Measurements from ENCODE around the gene DPEP2. TPM values are rescaled to one million over a fixed set of nuclear protein-coding genes. Genes with fewer than 3 reads are reported as not detected.

The DPEP2 gene
- total and polyA plus RNA-seq, 10 of the 15 experiments (the other 5 are each of a cell fraction or from before 2014, with no cell fraction given): 0.04 to 4.0 (median 2.1) TPM

- Histone ChIP-seq H3K79me2 (ENCODE audit: control insufficient read depth, insufficient read depth, low read length) (no peaks in the 10 kb centered on the region), H4K20me1 (ENCODE audit: control insufficient read depth, insufficient read depth) (no peaks in the 10 kb centered on the region), H3K27ac (ENCODE audit: control insufficient read depth, insufficient read depth) (no peak overlapping the region), H3K4me3 (no peak overlapping the region), H3K9me3 (replicated peaks; ENCODE audit: control insufficient read depth, insufficient read depth, low read length) (no peaks in the 10 kb centered on the region), H3K9ac (ENCODE audit: control insufficient read depth, insufficient read depth, low read length) (no peak overlapping the region), H3K27me3 (replicated peaks in 1 of 2; ENCODE audit: control insufficient read depth in 2 of 2, insufficient read depth in 2 of 2, low read length in 1 of 2) (no peaks in the 10 kb centered on the region), H2AFZ (ENCODE audit: control insufficient read depth, low read depth, low read length) (no peak overlapping the region), H3K36me3 (ENCODE audit: control insufficient read depth in 2 of 2, insufficient read depth in 2 of 2, low read length in 1 of 2) (no peaks in the 10 kb centered on the region), H3K4me2 (ENCODE audit: control insufficient read depth, insufficient read depth) (no peak overlapping the region), H3K4me1 (ENCODE audit: control insufficient read depth, insufficient read depth, low read length) (peaks cover 40% of the 10 kb centered on the region)
- RAD21 ChIA-PET (ENCODE audit: unreplicated experiment): no interaction called here
- CTCF ChIA-PET: interaction anchor here (1.2 to 1.4 kb wide), 3 partner anchors 25 to 113 kb away, joined by 3 to 4 read pairs (median 3); no protein-coding TSS in a partner anchor
- TF ChIP-seq MTA2 (IDR thresholded peaks at IDR 0.05; ENCODE audit: low read depth): no peak
- no peak for TF ChIP-seq KDM1A (IDR thresholded peaks at IDR 0.05; ENCODE audit: borderline replicate concordance)
- no peak for TF ChIP-seq EP300 (IDR thresholded peaks at IDR 0.05; ENCODE audit: borderline replicate concordance in 1 of 2, control insufficient read depth in 1 of 2, low read depth in 2 of 2, low read length in 2 of 2)
- no peak for TF ChIP-seq PAX8 (IDR thresholded peaks at IDR 0.05)
- no peak for TF ChIP-seq CEBPZ (IDR thresholded peaks at IDR 0.05; ENCODE audit: low read depth, low read length)
- TF ChIP-seq RFX5 (IDR thresholded peaks at IDR 0.05; ENCODE audit: low read depth, low read length): no peak
- BruUV-seq (replicated peaks): no TSS peak
- in situ Hi-C loops (cut with MboI) (no loop called here), intact Hi-C loops (cut with micrococcal nuclease; ENCODE audit: unreplicated experiment) (no loop called here)
- DNase-seq (ENCODE audit: low read depth, low spot score) (no peak), ATAC-seq (no peak), FAIRE-seq (no peak)
- 78% methylated on average over 5 of the region's 5 CpGs for WGBS (ENCODE audit: insufficient coverage, insufficient replicate concordance, low lambda C conversion rate, missing lambda C conversion rate)
- SMC1A ChIA-PET (ENCODE audit: uncharacterized antibody, unreplicated experiment): no interaction called here
- POLR2A ChIA-PET: interaction anchor here (0.7 kb wide), 1 partner anchor 1697 kb away, joined by 4 read pairs; no protein-coding TSS in a partner anchor
Measured at GRCh38 chr16:67996666-67997065, 2.6 kb downstream of the DPEP2 start.

All from GM12878 (cell line).